Ovary (tissue), 9 donors: ENCODE data around the gene GLCCI1. TPM values are rescaled to one million over a fixed set of nuclear protein-coding genes. Genes with fewer than 3 reads are reported as not detected.

Experiments used
- DNase-seq, 5 donors: peaks; one replicate each; pipeline ENCODE4 v3.0.0-alpha.2; 2019 to 2020
- H3K27ac ChIP-seq, 2 donors: fragments of 200-600 bp; one replicate each; pipeline versions ENCODE4 v1.5.1 to v1.8.0; 2019 to 2022
- H3K27me3 ChIP-seq: fragments of 200-600 bp; one replicate; pipeline ENCODE4 v1.8.0; 2022
- H3K36me3 ChIP-seq: fragments of 200-600 bp; sonication (generic); one replicate; pipeline ENCODE4 v1.5.1; 2019
- H3K4me1 ChIP-seq: one replicate; pipeline ENCODE4 v1.8.1; 2013; ENCODE audit warnings: mild to moderate bottlenecking, moderate library complexity; ENCODE audit not compliant: insufficient read depth
- H3K4me3 ChIP-seq: fragments of 200-600 bp; sonication (generic); one replicate; pipeline ENCODE4 v1.5.1; 2017
- H3K9me3 ChIP-seq, 2 donors: fragments of 200-600 bp in 1 of 2; sonication (generic) in 1 of 2; one replicate each; pipeline versions ENCODE4 v1.5.1 to v1.8.1; 2013 to 2019; ENCODE audit warnings: mild to moderate bottlenecking in 1 of 2, moderate library complexity in 1 of 2
- CTCF ChIP-seq, 3 donors: fragments of 450-650 bp in 2 of 3; fragments of 200-600 bp in 1 of 3; IDR thresholded peaks; one replicate each; pipeline versions ENCODE4 v1.5.1 to v1.8.0; 2016 to 2022; ENCODE audit warnings: antibody characterized with exemption in 3 of 3, mild to moderate bottlenecking in 1 of 3
- EP300 ChIP-seq: sonication (generic); formaldehyde crosslinking; IDR thresholded peaks from one replicate; pipeline ENCODE4 v1.6.1; 2017; ENCODE audit warnings: antibody characterized with exemption
- POLR2A ChIP-seq: fragments of 450-650 bp; IDR thresholded peaks from one replicate; pipeline ENCODE4 v1.6.1; 2017; ENCODE audit warnings: antibody characterized with exemption, mild to moderate bottlenecking, moderate library complexity
- WGBS, 3 donors: extraction: QIAGEN DNeasy Blood & Tissue Kit in 1 of 3; methylation state at CpG; one replicate each; pipeline versions ENCODE4 v1.1.5 to v1.1.7; 2013 to 2017; 5-methylcytosine and 5-hydroxymethylcytosine counted together
- intact Hi-C, 4 donors: fragments of 100-400 bp; cut with DNase I; formaldehyde crosslinking; loops; one replicate each; pipeline versions ENCODE4 v1.11.0 to v1.15.1; 2022 to 2023
- polyA plus RNA-seq, 2 donors: library from polyadenylated mRNA; stranded (reverse); fragments of 200-250 nt in 1 of 2; fragments of 350-450 nt in 1 of 2; fragmentation: Illumina TruSeq in 1 of 2; extraction: RNeasy Lipid Tissue Mini Kit (QIAGEN cat#74804) in 1 of 2; gene quantifications; one replicate each; pipeline ENCODE4 v1.2.3, GENCODE V29; 2013 to 2014
- total RNA-seq, 7 donors: library from RNA; depleted of rRNA in 2 of 7; stranded (reverse); fragments of >200 nt in 2 of 7; fragmentation: NEBNext Ultra II Directional in 3 of 7; extraction: Animal tissue kit (Norgen Biotek cat#: 25700) in 3 of 7; gene quantifications; one replicate each; pipeline versions ENCODE4 v1.1.0 to v1.2.4, GENCODE V29; 2016 to 2023
- donor health status: DM: no; HTN: no; CAD: no; lungs with moderate emphysema.
- donor health status: DM: no; HTN: no; CAD: no.
- donor health status: Bipolar disorder and iron deficiency.
- donor health status: DM: yes; HTN: yes; CAD: no.
- donor health status: DM: no; HTN: no; CAD: no.
- donor health status: DM: yes; HTN: yes; CAD: no.

Gene GLCCI1
- total and polyA plus RNA-seq, 9 donors: 6.2 to 12.7 (median 9.9) TPM

- intact Hi-C loops: no loop called here
- no peaks in the 10 kb centered on the region for H3K36me3 ChIP-seq
- H3K4me1 ChIP-seq: peaks cover 3% of the 10 kb centered on the region
- WGBS, 3 donors: 50 to 79% (median 50%) methylated on average over 6 of the region's 6 CpGs
- no peak overlapping the region for H3K4me3 ChIP-seq
- H3K27ac ChIP-seq: no peak overlapping the region
- no peaks in the 10 kb centered on the region for H3K27me3 ChIP-seq
- H3K9me3 ChIP-seq: no peaks in the 10 kb centered on the region
- no peak for TF ChIP-seq EP300
- TF ChIP-seq CTCF (IDR thresholded peaks at IDR 0.05): no peak
- TF ChIP-seq POLR2A: no peak
- DNase-seq: no peak
Measured at GRCh38 chr7:7972128-7972527, 3.5 kb downstream of the GLCCI1 start.

DNA sequence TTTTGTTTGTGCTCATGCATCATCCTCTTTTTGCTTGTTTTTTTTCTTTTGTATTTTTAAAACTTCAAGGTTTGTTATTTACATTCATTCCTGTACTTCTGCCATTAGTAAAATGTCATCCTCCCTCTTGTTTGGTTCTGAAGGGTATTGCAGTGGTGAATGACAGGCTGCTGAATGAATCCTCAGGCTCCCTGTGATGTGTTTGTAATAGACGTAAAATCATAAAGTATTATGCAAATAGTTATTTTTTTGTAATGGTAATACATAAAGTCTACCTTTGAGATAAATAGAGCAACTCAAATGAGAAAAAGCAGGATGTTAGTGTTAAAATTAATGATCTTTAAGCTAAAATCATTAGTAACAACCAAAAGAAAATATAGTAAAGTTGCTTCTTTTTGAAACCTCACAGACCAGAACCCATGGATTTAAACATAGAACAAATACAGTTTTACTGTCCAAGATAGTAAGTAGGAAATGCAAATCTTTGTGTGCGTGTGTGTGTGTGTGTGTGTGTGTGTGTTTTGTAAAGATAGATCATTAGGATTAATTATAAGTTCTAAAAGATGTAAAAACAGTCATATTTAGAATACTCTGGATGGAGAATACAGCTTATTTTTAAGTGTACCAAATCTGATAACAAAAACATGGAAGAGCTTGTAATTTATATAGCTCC, 4.5 kb downstream of the GLCCI1 start:
- Histone ChIP-seq H3K36me3 (no peaks in the 10 kb centered on the region), H3K9me3 (no peaks in the 10 kb centered on the region), H3K27ac (no peak overlapping the region), H3K4me1 (peaks cover 3% of the 10 kb centered on the region), H3K4me3 (no peak overlapping the region), H3K27me3 (no peaks in the 10 kb centered on the region)
- WGBS, 3 donors: 58 to 76% (median 68%) methylated on average over 2 of the region's 2 CpGs
- DNase-seq: no peak
- intact Hi-C loops: no loop called here
- TF ChIP-seq POLR2A: no peak
- no peak for TF ChIP-seq CTCF (IDR thresholded peaks at IDR 0.05)
- TF ChIP-seq EP300: no peak

- Histone ChIP-seq H3K36me3 (no peaks in the 10 kb centered on the region), H3K9me3 (no peaks in the 10 kb centered on the region), H3K27me3 (no peaks in the 10 kb centered on the region), H3K4me1 (peaks cover 3% of the 10 kb centered on the region), H3K4me3 (no peak overlapping the region), H3K27ac (no peak overlapping the region)
- WGBS, 3 donors: 97 to 99% (median 98%) methylated on average over 3 of the region's 3 CpGs
- intact Hi-C loops: no loop called here
- no peak for DNase-seq
- TF ChIP-seq EP300: no peak
- TF ChIP-seq POLR2A: no peak
- TF ChIP-seq CTCF (IDR thresholded peaks at IDR 0.05): no peak
Measured at GRCh38 chr7:7976677-7977076, 8.1 kb downstream of the GLCCI1 start.

GRCh38 chr7:7977774-7978173, 9.2 kb downstream of the GLCCI1 start:
- DNase-seq: no peak
- intact Hi-C loops: no loop called here
- no peaks in the 10 kb centered on the region for H3K27me3 ChIP-seq
- no peak overlapping the region for H3K27ac ChIP-seq
- no peak overlapping the region for H3K4me3 ChIP-seq
- H3K9me3 ChIP-seq: no peaks in the 10 kb centered on the region
- no peak for TF ChIP-seq EP300
- no peak for TF ChIP-seq CTCF (IDR thresholded peaks at IDR 0.05)
- TF ChIP-seq POLR2A: no peak
- peaks cover 3% of the 10 kb centered on the region for H3K4me1 ChIP-seq
- 79 to 90% (median 82%) methylated on average over 2 of the region's 2 CpGs for WGBS, 3 donors
- no peaks in the 10 kb centered on the region for H3K36me3 ChIP-seq
